AG04450 (cell line): ENCODE data around the gene POLDIP2. TPM values are rescaled to one million over a fixed set of nuclear protein-coding genes. Genes with fewer than 3 reads are reported as not detected.

Experiments used
- CTCF ChIA-PET: fragments of 300-600, 350-600 bp; formaldehyde crosslinking; extraction: SDS; loops from one replicate; lab custom pipeline; 2022; ENCODE audit warnings: antibody characterized with exemption, inconsistent platforms; lab: Charles Lee
- POLR2A ChIA-PET: fragments of 350-600 bp; formaldehyde crosslinking; extraction: SDS; loops from one replicate; lab custom pipeline; 2021; ENCODE audit warnings: antibody characterized with exemption, inconsistent platforms; lab: Yijun Ruan, JAX
- DNase-seq: peaks from one replicate; pipeline ENCODE4 v3.0.0-alpha.2; 2011; ENCODE audit warnings: low read depth, low spot score
- H3K27ac ChIP-seq: one replicate; pipeline ENCODE4 v1.5.1; 2012; ENCODE audit warnings: low read depth, low read length, control low read depth
- H3K27me3 ChIP-seq: one replicate; pipeline ENCODE4 v1.6.0; 2012; ENCODE audit warnings: low read length; ENCODE audit not compliant: control insufficient read depth, insufficient read depth
- H3K4me3 ChIP-seq: 2 replicates; pipeline ENCODE4 v1.5.1; 2011; ENCODE audit warnings: mild to moderate bottlenecking, low read depth, low read length, control low read depth
- H3K9me3 ChIP-seq: 2 replicates; pipeline ENCODE4 v1.5.1; 2012; ENCODE audit warnings: low read length; ENCODE audit not compliant: control insufficient read depth, insufficient read depth
- CTCF ChIP-seq: IDR thresholded peaks from 2 replicates; pipeline ENCODE4 v1.5.1; 2011; ENCODE audit warnings: low read depth, low read length, control low read depth, inconsistent platforms
- polyA plus RNA-seq: library from polyadenylated mRNA; depleted of rRNA; stranded (reverse); fragments of >200 nt; gene quantifications from 2 replicates; pipeline ENCODE4 v1.2.3, GENCODE V29; 2011

POLDIP2 gene
- polyA plus RNA-seq, 1 experiment = 84.7 TPM

- no peak for DNase-seq
- ChIA-PET POLR2A (no interaction called here), CTCF (no interaction called here)
- TF ChIP-seq CTCF = no peak
- H3K27ac ChIP-seq = no peak overlapping the region
- no peak overlapping the region for H3K4me3 ChIP-seq
- H3K9me3 ChIP-seq = no peaks in the 10 kb centered on the region
- no peaks in the 10 kb centered on the region for H3K27me3 ChIP-seq
These were observed 30.2 kb downstream of the POLDIP2 start for GRCh38 chr17:28327031-28327607.

- Histone ChIP-seq H3K4me3 (no peak overlapping the region), H3K9me3 (no peaks in the 10 kb centered on the region), H3K27me3 (no peaks in the 10 kb centered on the region), H3K27ac (no peak overlapping the region)
- TF ChIP-seq CTCF = no peak
- POLR2A ChIA-PET = no interaction called here
- no peak for DNase-seq
- CTCF ChIA-PET = interaction anchor here (0.9 to 1.0 kb wide), 2 partner anchors 157 to 433 kb away, joined by 3 to 6 read pairs; no protein-coding TSS in a partner anchor
These were observed 31.2 kb downstream of the POLDIP2 start for GRCh38 chr17:28326114-28326513.

GRCh38 chr17:28325211-28325610 is 32.1 kb downstream of the POLDIP2 start:
- no peak for TF ChIP-seq CTCF
- CTCF ChIA-PET = interaction anchor here (1.0 kb wide), 1 partner anchor 432 kb away, joined by 3 read pairs; no protein-coding TSS in a partner anchor
- no peak overlapping the region for H3K4me3 ChIP-seq
- POLR2A ChIA-PET = no interaction called here
- no peak overlapping the region for H3K27ac ChIP-seq
- H3K27me3 ChIP-seq = no peaks in the 10 kb centered on the region
- H3K9me3 ChIP-seq = no peaks in the 10 kb centered on the region
- DNase-seq = no peak

- no peaks in the 10 kb centered on the region for H3K27me3 ChIP-seq
These were observed 32.5 kb downstream of the POLDIP2 start for GRCh38 chr17:28324781-28325180.

More at GRCh38 chr17:28324781-28325180, 32.5 kb downstream of the POLDIP2 start:
- CTCF ChIA-PET = no interaction called here
- Histone ChIP-seq H3K9me3 (no peaks in the 10 kb centered on the region), H3K27ac (no peak overlapping the region), H3K4me3 (no peak overlapping the region)
- no peak for DNase-seq
- POLR2A ChIA-PET = no interaction called here
- no peak for TF ChIP-seq CTCF
